Ishikawa (cell line): Measurements from ENCODE around the gene TTK.

Experiments
- RAD21 ChIP-seq: IDR thresholded peaks from 2 replicates; pipeline ENCODE4 v1.6.1; 2012; ENCODE audit warnings: low read depth
- ZBTB7A ChIP-seq: IDR thresholded peaks from 2 replicates; pipeline ENCODE4 v1.6.1; 2012; ENCODE audit warnings: low read depth

DNA sequence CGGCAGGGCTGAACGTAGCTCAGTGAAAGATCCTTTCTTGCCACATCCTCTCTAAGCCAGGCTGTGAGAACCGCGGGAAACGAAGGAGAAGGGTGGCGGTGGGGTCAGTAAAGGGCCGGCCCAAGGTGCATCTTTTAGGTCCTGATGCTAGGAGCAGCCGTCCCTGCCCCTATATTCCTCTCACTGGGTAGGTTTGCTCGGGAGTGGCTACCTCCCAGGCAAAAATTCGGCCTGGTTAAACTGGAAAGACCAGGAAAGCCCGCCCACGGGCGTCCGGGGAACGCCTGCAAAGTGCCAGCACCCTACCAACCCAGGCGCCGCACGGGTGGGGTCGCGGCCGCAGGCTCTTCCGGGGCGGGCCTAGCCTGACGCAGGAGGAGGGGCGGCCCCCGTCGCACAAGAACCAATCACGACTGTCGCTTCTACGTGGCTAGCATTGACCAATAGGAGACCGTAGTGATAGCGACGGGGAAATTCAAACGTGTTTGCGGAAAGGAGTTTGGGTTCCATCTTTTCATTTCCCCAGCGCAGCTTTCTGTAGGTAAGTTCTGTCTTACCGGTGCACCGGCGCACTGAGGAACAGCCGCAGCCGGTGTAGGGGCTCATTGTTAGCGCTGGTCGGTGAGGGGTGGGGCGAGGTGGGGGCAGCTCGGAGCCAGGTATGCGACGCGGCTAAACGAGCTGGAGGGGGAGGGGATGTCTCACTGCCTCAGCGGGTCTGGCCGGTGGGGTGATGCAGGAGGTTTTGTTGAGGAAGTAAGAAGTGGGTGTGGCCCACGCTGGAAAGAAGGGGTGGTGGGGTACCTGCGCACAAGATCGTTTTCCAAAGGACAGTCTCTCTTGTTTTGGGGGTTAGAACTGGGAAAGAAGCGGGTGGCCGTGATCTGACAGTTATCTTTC is at the start of gene TTK:
- TF ChIP-seq ZBTB7A (no peak), RAD21 (no peak)
